GM12872 (cell line): Measurements from ENCODE around the gene XKR7.

ENCODE experiments used
- TF ChIP-seq, protein P1 (sequence below): IDR thresholded peaks from 3 replicates; pipeline ENCODE4 v1.5.1; 2011; ENCODE audit warnings: low read depth, mild to moderate bottlenecking, low read length, moderate library complexity; ENCODE audit not compliant: insufficient read depth

Gene XKR7

GRCh38 chr20:31923388-31924331, 44.3 kb upstream of the XKR7 start:
- TF ChIP-seq, protein P1, sequence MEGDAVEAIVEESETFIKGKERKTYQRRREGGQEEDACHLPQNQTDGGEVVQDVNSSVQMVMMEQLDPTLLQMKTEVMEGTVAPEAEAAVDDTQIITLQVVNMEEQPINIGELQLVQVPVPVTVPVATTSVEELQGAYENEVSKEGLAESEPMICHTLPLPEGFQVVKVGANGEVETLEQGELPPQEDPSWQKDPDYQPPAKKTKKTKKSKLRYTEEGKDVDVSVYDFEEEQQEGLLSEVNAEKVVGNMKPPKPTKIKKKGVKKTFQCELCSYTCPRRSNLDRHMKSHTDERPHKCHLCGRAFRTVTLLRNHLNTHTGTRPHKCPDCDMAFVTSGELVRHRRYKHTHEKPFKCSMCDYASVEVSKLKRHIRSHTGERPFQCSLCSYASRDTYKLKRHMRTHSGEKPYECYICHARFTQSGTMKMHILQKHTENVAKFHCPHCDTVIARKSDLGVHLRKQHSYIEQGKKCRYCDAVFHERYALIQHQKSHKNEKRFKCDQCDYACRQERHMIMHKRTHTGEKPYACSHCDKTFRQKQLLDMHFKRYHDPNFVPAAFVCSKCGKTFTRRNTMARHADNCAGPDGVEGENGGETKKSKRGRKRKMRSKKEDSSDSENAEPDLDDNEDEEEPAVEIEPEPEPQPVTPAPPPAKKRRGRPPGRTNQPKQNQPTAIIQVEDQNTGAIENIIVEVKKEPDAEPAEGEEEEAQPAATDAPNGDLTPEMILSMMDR = no peak

GRCh38 chr20:31924561-31924960, 43.4 kb upstream of the XKR7 start:
- TF ChIP-seq, protein P1 = no peak

DNA sequence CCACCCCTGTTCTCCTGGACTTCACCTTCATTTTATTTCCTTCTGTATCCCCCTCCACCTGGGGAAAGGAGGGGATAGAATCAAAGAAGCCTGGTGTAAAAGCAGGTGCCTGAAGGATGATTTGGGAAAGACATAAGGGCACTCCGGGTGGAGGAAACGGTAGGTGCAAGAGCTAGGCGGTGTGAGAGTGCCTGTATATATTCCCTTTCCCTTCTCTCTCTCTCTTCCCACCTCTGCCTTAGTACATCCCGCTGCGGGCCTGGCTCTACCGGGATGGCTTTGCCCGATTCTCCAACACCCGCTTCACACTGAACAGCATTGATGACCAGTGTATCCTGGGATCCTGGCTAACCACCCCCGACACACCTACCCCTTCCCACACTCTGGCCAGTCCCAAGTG, 42.3 kb upstream of the XKR7 start:
- TF ChIP-seq, protein P1 = no peak

DNA sequence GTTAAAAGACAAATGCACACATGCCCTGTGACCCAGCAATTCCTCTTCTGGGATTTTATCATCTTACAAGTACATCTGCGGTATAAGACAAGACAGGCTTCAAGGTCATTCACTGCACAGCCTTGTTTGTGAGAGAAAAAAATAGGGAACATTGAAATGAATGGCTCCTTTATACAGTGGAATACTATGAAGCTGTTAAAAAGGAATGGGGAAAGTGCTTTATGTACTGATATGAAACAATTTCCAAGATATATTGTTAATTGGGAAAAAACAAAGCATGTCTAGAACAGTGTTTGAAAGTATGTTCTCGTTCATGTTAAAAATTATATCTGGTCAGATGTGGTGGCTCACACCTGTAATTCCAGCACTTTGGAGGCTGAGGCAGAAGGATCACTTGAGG, 41.5 kb upstream of the XKR7 start:
- TF ChIP-seq, protein P1 = no peak

GRCh38 chr20:31927627-31928159, 40.3 kb upstream of the XKR7 start:
- TF ChIP-seq, protein P1 = no peak

DNA sequence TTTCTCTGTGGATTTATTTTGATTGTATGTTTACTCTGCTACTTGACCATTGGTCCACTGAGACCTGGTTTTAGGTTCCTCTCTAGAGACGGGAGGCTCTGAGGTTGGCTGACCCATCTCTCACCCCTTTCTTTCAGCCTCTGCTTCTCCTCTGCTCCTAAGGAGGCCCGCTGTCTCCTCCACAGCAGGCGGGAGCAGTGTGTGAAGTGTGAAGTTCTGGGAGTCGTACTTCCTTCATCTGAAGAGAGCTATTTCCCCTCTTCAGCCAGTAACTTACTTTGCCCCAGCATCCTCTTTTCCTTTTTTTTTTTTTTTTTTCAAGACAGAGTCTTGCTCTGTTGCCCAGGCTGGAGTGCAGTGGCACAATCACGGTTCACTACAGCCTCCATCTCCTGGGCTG, 37.2 kb upstream of the XKR7 start:
- TF ChIP-seq, protein P1 = no peak

- TF ChIP-seq, protein P1 = no peak
Measured at GRCh38 chr20:31933698-31934097, 34.3 kb upstream of the XKR7 start.
